HCEC 1CT (cell line): Measurements from ENCODE around the gene ANKRD39.
A peak's percentile ranks its signal among the peaks of the same experiment; 100 is the strongest.
"Not testable (repeated sequence)": the region's sequence is repeated elsewhere in the genome, so short reads cannot be mapped to it uniquely, and the experiment has no call there.

Experiments
- DNase-seq: peaks from one replicate; pipeline ENCODE4 v3.0.0-alpha.2; 2017

ANKRD39 gene

GRCh38 chr2:96870626-96871255, 12.9 kb upstream of the ANKRD39 start:
- DNase-seq = no peak

GRCh38 chr2:96869822-96870625, 12.2 kb upstream of the ANKRD39 start, which contains the start of gene SEMA4C:
Gene SEMA4C, minus strand, starts transcription at chr2:96870080. Its CDS starts 2,194 bp downstream, at chr2:96867886.
- peak; percentile 21 for DNase-seq

- DNase-seq = peak; percentile 48
These were observed 11.5 kb upstream of the ANKRD39 start for GRCh38 chr2:96869281-96869821.

GRCh38 chr2:96868555-96869280, 10.9 kb upstream of the ANKRD39 start:
- peak; percentile 88 for DNase-seq

- no peak for DNase-seq
These were observed 10.1 kb upstream of the ANKRD39 start for GRCh38 chr2:96867756-96868554.

DNA sequence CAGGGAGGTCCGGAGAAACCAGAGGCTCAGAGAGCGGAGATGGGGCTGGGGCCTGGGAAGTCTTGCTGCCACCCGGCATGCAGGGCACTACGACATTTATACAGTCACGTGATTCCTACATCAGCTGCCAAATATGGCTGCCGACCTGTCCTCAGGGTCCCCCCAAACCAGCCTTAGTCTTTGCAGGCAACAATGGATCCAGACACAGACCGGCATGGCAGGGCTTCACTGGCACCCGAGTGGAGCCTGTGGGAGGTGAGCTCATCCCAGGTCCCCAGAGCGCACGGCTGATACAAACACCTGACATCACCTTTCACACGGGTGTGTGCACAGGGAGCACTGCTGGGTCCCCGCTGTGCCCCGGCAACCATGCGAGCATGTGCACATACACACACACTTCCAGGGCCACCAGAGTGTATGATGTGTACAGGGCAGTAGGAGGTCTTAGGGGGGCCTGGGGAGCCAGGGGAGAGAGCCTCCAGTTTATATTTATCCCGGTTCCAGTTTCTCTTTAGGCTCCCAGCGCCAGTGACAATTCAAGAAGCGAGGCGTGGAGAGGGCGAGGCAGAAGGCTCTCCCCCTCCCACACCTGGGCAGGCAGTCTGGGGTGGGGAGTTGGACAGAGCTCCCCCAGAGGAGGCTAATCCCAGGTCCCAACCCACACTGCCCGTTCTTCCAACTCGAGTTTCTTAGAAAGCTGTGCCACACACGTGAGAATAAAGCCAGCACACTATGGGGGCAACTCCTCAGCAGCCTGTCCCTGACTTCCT, 9.4 kb upstream of the ANKRD39 start:
- no peak for DNase-seq

GRCh38 chr2:96866586-96866985, 8.8 kb upstream of the ANKRD39 start:
- DNase-seq = no peak

GRCh38 chr2:96866149-96866548, 8.3 kb upstream of the ANKRD39 start:
- no peak for DNase-seq

GRCh38 chr2:96865654-96866053, 7.8 kb upstream of the ANKRD39 start:
- no peak for DNase-seq

GRCh38 chr2:96864343-96865091, 6.7 kb upstream of the ANKRD39 start:
- no peak for DNase-seq

DNA sequence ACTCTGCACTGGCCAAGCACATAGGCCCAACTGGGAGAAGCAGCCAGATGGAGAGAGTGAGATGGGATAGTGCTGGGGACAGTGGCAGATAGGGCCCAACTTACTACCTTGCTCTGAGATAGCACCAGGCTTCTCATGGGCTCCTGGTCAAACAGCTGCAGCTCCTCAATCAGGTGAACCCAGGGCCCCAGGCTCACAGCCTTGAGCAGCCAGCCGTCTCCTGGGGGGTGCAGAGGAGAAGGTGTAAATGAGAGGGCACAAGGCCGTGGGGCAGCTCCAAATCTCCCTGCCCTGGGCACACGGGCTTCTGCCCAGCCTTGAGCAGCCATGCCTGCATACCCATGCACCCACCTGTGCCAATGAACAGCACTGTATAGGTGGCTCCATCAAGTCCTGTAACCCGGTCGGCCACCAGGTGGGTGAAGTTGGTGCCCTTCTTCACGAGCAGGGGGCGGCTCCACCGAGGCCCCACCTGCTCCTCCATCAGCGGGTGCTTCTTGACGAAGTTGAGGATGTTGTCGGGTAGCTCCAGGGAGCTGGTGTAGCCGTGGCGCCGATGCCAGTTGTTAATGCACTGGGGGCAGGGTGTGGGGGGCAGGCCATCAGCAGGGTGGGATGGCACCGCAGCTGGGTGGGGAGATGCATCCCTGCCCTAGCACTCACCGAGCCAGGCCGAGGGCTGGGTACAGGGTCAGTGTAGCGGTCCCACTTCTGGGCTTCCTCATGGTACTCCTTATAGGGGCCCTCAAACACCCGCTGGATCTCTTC, 5.9 kb upstream of the ANKRD39 start:
- no peak for DNase-seq

DNA sequence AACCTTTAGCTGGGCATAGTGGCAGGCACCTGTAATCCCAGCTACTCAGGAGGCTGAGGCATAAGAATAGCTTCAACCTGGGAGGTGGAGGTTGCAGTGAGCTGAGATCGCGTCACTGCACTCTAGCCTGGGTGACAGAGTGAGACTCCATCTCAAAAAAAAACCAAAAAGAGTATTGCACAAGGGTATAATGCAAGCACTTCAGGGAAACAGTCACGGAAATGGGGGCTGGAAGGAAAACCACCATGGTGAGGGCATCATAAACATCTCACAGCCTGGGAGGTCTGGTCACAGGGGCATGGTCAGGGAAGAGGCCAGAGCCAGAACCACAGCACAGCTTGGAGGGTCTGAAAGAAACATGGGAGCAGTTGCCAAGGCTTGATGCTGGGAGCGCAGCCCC, 5.2 kb upstream of the ANKRD39 start:
- DNase-seq = not testable (repeated sequence)

GRCh38 chr2:96861074-96861473, 3.3 kb upstream of the ANKRD39 start:
- DNase-seq = no peak

- no peak for DNase-seq
These were observed 2.5 kb upstream of the ANKRD39 start for GRCh38 chr2:96860065-96861029.

DNA sequence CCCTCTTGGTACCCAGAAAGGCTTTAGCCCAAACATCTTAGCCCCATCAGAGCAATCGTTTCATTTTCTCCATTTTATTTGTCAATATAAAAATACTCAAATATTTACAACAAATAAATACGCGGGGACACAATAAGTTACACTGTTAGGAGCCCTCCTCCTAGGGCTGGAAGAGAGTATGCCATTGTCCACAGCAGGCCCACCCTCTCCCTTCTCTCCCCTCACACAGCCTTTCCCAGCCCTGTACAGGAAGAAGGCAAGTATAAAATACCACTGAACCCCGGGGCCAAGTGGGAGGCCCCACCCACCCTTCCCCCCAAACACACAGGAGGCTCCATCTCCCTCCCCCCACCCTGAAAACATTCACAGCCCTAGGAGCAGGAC, 1.9 kb upstream of the ANKRD39 start:
- no peak for DNase-seq

GRCh38 chr2:96859099-96859649, 1.4 kb upstream of the ANKRD39 start:
- DNase-seq = no peak

GRCh38 chr2:96856776-96857666, 795 bp downstream of the ANKRD39 start:
- no peak for DNase-seq

DNA sequence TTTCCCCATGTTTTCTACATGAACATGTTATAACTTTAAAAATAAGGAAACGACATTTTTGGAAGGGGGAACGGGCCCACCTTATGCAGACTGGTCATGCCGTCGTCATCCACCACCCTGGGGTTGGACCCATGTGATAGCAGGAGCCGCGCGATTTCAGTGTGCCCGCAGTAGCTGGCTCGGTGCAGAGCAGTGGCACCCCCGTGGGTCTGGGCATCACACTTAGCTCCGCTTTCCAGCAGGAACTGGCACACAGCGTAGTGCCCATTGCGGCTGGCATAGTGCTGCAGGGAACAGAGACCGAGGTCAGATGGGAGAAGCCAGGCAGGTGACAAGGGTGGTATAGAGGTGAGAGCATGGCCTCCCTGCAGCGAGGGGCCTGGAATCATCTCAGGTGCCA, 4.5 kb downstream of the ANKRD39 start:
- no peak for DNase-seq
